Endothelial cell of umbilical vein (primary cell): ENCODE results near the gene ANGPTL7. TPM values are rescaled to one million over a fixed set of nuclear protein-coding genes. Genes with fewer than 3 reads are reported as not detected.

ENCODE experiments used
- BruUV-seq: library from RNA; stranded (reverse); fragments of 400-500 nt; replicated peaks from 2 replicates; lab custom pipeline; 2021; lab: Mats Ljungman, UMichigan
- CTCF ChIA-PET: fragments of 300-600, 350-600 bp; sonication (Branson Sonifier 250); formaldehyde crosslinking; loops from one replicate; lab custom pipeline; 2021; ENCODE audit warnings: antibody characterized with exemption, inconsistent platforms; lab: Charles Lee
- POLR2A ChIA-PET: fragments of 300-600, 350-600 bp; sonication (Branson Sonifier 250); formaldehyde crosslinking; loops from one replicate; lab custom pipeline; 2021; ENCODE audit warnings: antibody characterized with exemption, inconsistent platforms; lab: Charles Lee
- DNase-seq: peaks from one replicate; pipeline ENCODE4 v3.0.0-alpha.2; 2011; ENCODE audit warnings: low read depth, low spot score
- FAIRE-seq: peaks from 2 replicates; lab custom pipeline; 2011; peaks lifted over from hg19 to GRCh38; lab: Jason Lieb, UNC
- H2AFZ ChIP-seq: 2 replicates; pipeline ENCODE4 v1.6.0; 2012; ENCODE audit warnings: low read depth, low read length, control low read depth, inconsistent platforms
- H3K27ac ChIP-seq: 2 replicates; pipeline ENCODE4 v1.5.1; 2011; ENCODE audit warnings: low read depth, mild to moderate bottlenecking, control low read depth, low read length, moderate library complexity; ENCODE audit not compliant: insufficient read depth
- H3K27me3 ChIP-seq, 2 experiments: 2 replicates each; pipeline versions ENCODE4 v1.6.0 to v1.6.1; 2011; ENCODE audit warnings: low read length in 2 of 2, mixed read lengths in 1 of 2; ENCODE audit not compliant: control insufficient read depth in 2 of 2, insufficient read depth in 2 of 2
- H3K36me3 ChIP-seq, 2 experiments: 2 replicates in 1 of 2; 3 replicates in 1 of 2; pipeline ENCODE4 v1.5.1; 2011; ENCODE audit warnings: low read length in 2 of 2, mild to moderate bottlenecking in 1 of 2, moderate library complexity in 1 of 2; ENCODE audit not compliant: control insufficient read depth in 2 of 2, insufficient read depth in 2 of 2; ENCODE audit errors: extremely low read depth in 1 of 2
- H3K4me1 ChIP-seq: 3 replicates; pipeline ENCODE4 v1.5.1; 2011; ENCODE audit warnings: mild to moderate bottlenecking, low read length; ENCODE audit not compliant: control insufficient read depth, insufficient read depth; ENCODE audit errors: extremely low read depth
- H3K4me2 ChIP-seq: 2 replicates; pipeline ENCODE4 v1.6.1; 2011; ENCODE audit warnings: low read length, control low read depth, mixed read lengths; ENCODE audit not compliant: insufficient read depth
- H3K4me3 ChIP-seq, 3 experiments: fragments of 200-600 bp in 1 of 3; sonication (generic), shearing (Covaris generic) in 1 of 3; replicated peaks in 1 of 3; 2 replicates each; pipeline ENCODE4 v1.5.1; 2011 to 2016; ENCODE audit warnings: control low read depth in 3 of 3, low read length in 3 of 3, mild to moderate bottlenecking in 2 of 3, inconsistent platforms in 1 of 3, low read depth in 1 of 3, moderate library complexity in 1 of 3; ENCODE audit not compliant: insufficient read depth in 1 of 3
- H3K79me2 ChIP-seq: 2 replicates; pipeline ENCODE4 v1.6.0; 2012; ENCODE audit warnings: low read length, inconsistent platforms; ENCODE audit not compliant: control insufficient read depth, insufficient read depth
- H3K9ac ChIP-seq: replicated peaks from 2 replicates; pipeline ENCODE3; 2011; ENCODE audit warnings: low read length, control low read depth; ENCODE audit not compliant: insufficient read depth; ENCODE audit errors: extremely low read depth
- H3K9me1 ChIP-seq: replicated peaks from 3 replicates; pipeline ENCODE4 v1.6.0; 2011; ENCODE audit warnings: mild to moderate bottlenecking, low read length; ENCODE audit not compliant: control insufficient read depth, insufficient read depth; ENCODE audit errors: extremely low read depth
- H3K9me3 ChIP-seq: replicated peaks from 2 replicates; pipeline ENCODE4 v1.5.1; 2012; ENCODE audit warnings: low read length, inconsistent platforms; ENCODE audit not compliant: control insufficient read depth, insufficient read depth
- H4K20me1 ChIP-seq: replicated peaks from 2 replicates; pipeline ENCODE3; 2011; ENCODE audit warnings: mild to moderate bottlenecking, low read length; ENCODE audit not compliant: control insufficient read depth, insufficient read depth; ENCODE audit errors: extremely low read depth
- CTCF ChIP-seq, 2 donors: IDR thresholded peaks; 1 replicate in 1 of 2; 2 replicates in 1 of 2; pipeline ENCODE4 v1.5.1; 2011; ENCODE audit warnings: low read length in 2 of 2, mild to moderate bottlenecking in 2 of 2, moderate library complexity in 2 of 2, control low read depth in 1 of 2, inconsistent platforms in 1 of 2, low read depth in 1 of 2; ENCODE audit not compliant: insufficient read depth in 1 of 2; ENCODE audit errors: extremely low read depth in 1 of 2
- EZH2 ChIP-seq: IDR thresholded peaks from 2 replicates; pipeline ENCODE4 v1.6.1; 2012; ENCODE audit warnings: borderline replicate concordance, low read depth, mild to moderate bottlenecking, moderate library complexity, low read length, inconsistent platforms; ENCODE audit not compliant: severe bottlenecking
- FOS ChIP-seq: IDR thresholded peaks from 2 replicates; pipeline ENCODE4 v1.6.1; 2011; ENCODE audit warnings: mild to moderate bottlenecking, low read length, moderate library complexity, borderline replicate concordance; ENCODE audit not compliant: insufficient read depth
- GATA2 ChIP-seq: IDR thresholded peaks from 2 replicates; pipeline ENCODE4 v1.7.0; 2011; ENCODE audit warnings: low read depth, mild to moderate bottlenecking, moderate library complexity, mixed read lengths, low read length; ENCODE audit not compliant: insufficient read length, insufficient read depth
- JUN ChIP-seq: IDR thresholded peaks from 2 replicates; pipeline ENCODE4 v1.6.1; 2011; ENCODE audit warnings: borderline replicate concordance, low read depth; ENCODE audit not compliant: insufficient read length, insufficient read depth
- MAX ChIP-seq: IDR thresholded peaks from 2 replicates; pipeline ENCODE4 v1.6.1; 2011; ENCODE audit not compliant: insufficient read depth, insufficient read length
- MYC ChIP-seq: IDR thresholded peaks from one replicate; pipeline ENCODE4 v1.6.1; 2011; ENCODE audit warnings: mild to moderate bottlenecking, low read depth, low read length
- POLR2A ChIP-seq: IDR thresholded peaks from 2 replicates; pipeline ENCODE4 v1.6.1; 2012; ENCODE audit warnings: low read depth, mild to moderate bottlenecking, control low read depth, low read length
- POLR2AphosphoS5 ChIP-seq: IDR thresholded peaks from 2 replicates; pipeline ENCODE4 v1.6.1; 2012; ENCODE audit warnings: low read depth, mild to moderate bottlenecking, control low read depth, low read length, moderate library complexity; ENCODE audit not compliant: insufficient read depth
- dilution Hi-C: fragments of 300-500 bp; cut with MboI; formaldehyde crosslinking; loops from one replicate; pipeline ENCODE4 v1.15.0; 2019; ENCODE audit warnings: low sequenced_read_pairs; ENCODE audit not compliant: extremely low pct_ligation_motif_present
- intact Hi-C: fragments of 100-400 bp; cut with micrococcal nuclease; formaldehyde crosslinking; loops from one replicate; pipeline ENCODE4 v1.10.0; 2022
- polyA plus RNA-seq, 4 experiments: library from polyadenylated mRNA; depleted of rRNA in 3 of 4; stranded (reverse) in 3 of 4; unstranded in 1 of 4; fragments of >200 nt; gene quantifications; 2 replicates each; pipeline versions ENCODE4 v1.2.1 to v1.2.3, GENCODE V29; 2011 to 2012; ENCODE audit warnings: missing spikeins in 1 of 4
- total RNA-seq: library from RNA; stranded (reverse); gene quantifications from 2 replicates; pipeline ENCODE4 v1.2.3, GENCODE V29; 2021

Gene ANGPTL7
- total and polyA plus RNA-seq, 2 donors (not counting 3 experiments of a cell fraction or from before 2014, with no cell fraction given) = not detected

DNA sequence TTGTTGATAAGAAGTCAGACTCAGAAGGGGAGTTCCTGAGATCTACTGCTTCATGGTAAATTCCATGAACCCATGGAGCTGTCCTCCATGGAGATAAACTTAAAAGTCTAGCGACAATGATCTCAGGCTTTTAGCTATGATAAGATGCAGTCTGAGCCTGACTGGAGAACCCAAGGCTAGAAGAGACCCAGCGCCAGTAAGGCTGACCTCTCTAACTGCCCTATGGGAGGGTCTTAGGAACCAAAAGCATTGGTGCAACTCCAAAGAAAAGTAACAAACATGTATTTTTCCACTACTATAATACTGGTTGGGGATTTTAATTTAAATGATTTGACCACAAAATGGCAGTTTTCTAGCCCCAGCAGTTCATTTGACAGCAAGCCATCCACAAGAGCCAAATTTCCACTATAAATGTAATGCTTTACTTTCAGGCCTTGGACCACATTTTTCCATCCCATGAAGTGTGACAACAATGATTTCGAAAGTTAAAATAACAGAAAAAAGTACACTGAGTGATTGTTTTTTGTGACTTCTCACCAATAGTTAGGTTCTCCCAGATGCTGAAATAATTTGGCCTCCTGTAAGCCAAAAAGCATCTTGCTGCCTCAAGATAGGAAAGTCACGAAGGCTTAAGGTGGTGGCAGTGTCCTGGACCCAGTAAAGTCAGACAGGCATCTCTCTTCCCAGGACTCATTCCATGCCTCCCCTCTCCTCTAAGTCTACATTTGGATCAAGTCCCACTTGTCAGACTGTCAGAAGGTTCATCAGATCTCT is 46.4 kb upstream of the ANGPTL7 start:
- no peaks in the 10 kb centered on the region for H4K20me1 ChIP-seq
- no TSS peak for BruUV-seq
- ChIA-PET CTCF (no interaction called here), POLR2A (no interaction called here)
- no peak for DNase-seq
- no peak overlapping the region for H3K4me2 ChIP-seq
- dilution Hi-C loops = no loop called here
- no peaks in the 10 kb centered on the region for H3K9me3 ChIP-seq
- no peak overlapping the region for H3K27ac ChIP-seq
- intact Hi-C loops = no loop called here
- no peaks in the 10 kb centered on the region for H3K79me2 ChIP-seq
- H2AFZ ChIP-seq = no peak overlapping the region
- TF ChIP-seq MAX = no peak
- TF ChIP-seq GATA2 = no peak
- no peak for TF ChIP-seq EZH2
- TF ChIP-seq POLR2AphosphoS5 = no peak
- TF ChIP-seq MYC = no peak
- TF ChIP-seq FOS = no peak
- no peak for TF ChIP-seq JUN
- no peak for TF ChIP-seq CTCF (IDR thresholded peaks at IDR 0.05; ENCODE audit: extremely low read depth in 1 of 2, insufficient read depth in 1 of 2, low read depth in 1 of 2, low read length in 2 of 2)
- TF ChIP-seq POLR2A = no peak
- no peak overlapping the region for H3K9ac ChIP-seq
- peaks cover 15 to 30% of the 10 kb centered on the region in 2 experiments for H3K36me3 ChIP-seq
- H3K27me3 ChIP-seq = no peaks in the 10 kb centered on the region
- H3K9me1 ChIP-seq = no peaks in the 10 kb centered on the region
- H3K4me1 ChIP-seq = peaks cover 20% of the 10 kb centered on the region
- no peak overlapping the region for H3K4me3 ChIP-seq
- no peak for FAIRE-seq
